ENCODE data around the gene RPAP2. TPM values are rescaled to one million over a fixed set of nuclear protein-coding genes. Genes with fewer than 3 reads are reported as not detected.

RPAP2 gene
- total RNA-seq, 2 experiments from 2014 or later: 8.6 to 21.9 TPM

DNA sequence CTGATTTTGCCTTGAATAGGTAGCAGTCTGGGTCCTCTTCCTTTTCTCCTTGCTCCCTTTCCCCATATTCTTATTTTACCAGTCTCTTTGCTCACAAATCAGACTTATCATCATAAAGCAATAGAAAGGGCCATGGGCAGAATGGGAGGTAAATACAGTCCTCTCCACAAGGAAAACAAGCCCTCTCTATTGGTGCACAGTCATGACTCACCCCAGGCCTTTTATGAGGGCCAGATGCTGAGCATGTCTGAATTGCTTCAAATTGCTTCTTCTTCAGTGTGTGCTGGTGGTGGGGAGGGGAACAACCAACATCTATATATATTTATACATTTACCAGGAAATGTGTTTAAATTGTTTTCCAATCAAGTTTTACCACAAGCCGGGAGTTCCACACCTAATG, 112.7 kb downstream of the RPAP2 start:
- TF ChIP-seq, protein P1, sequence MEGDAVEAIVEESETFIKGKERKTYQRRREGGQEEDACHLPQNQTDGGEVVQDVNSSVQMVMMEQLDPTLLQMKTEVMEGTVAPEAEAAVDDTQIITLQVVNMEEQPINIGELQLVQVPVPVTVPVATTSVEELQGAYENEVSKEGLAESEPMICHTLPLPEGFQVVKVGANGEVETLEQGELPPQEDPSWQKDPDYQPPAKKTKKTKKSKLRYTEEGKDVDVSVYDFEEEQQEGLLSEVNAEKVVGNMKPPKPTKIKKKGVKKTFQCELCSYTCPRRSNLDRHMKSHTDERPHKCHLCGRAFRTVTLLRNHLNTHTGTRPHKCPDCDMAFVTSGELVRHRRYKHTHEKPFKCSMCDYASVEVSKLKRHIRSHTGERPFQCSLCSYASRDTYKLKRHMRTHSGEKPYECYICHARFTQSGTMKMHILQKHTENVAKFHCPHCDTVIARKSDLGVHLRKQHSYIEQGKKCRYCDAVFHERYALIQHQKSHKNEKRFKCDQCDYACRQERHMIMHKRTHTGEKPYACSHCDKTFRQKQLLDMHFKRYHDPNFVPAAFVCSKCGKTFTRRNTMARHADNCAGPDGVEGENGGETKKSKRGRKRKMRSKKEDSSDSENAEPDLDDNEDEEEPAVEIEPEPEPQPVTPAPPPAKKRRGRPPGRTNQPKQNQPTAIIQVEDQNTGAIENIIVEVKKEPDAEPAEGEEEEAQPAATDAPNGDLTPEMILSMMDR (conservative IDR thresholded peaks at IDR 0.05; ENCODE audit: low read length): no peak
- TF ChIP-seq EZH2phosphoT487 (IDR thresholded peaks at IDR 0.05; ENCODE audit: borderline replicate concordance, low read depth, low read length): no peak
- Histone ChIP-seq H3K79me2 (ENCODE audit: insufficient read depth, low read depth, low read length) (no peaks in the 10 kb centered on the region), H3K9me3 (ENCODE audit: low read length) (no peaks in the 10 kb centered on the region), H3K9me2 (ENCODE audit: insufficient read depth, low read length) (no peaks in the 10 kb centered on the region), H3K4me1 (ENCODE audit: insufficient read depth, low read length, poor library complexity, severe bottlenecking) (no peaks in the 10 kb centered on the region), H4K20me1 (ENCODE audit: insufficient read depth, low read length) (no peaks in the 10 kb centered on the region), H3K4me3 (ENCODE audit: low read depth, low read length, poor library complexity, severe bottlenecking) (no peak overlapping the region), H3K27ac (ENCODE audit: low read depth, low read length, poor library complexity, severe bottlenecking) (no peak overlapping the region), H3K4me2 (ENCODE audit: low read length) (no peak overlapping the region), H3K36me3 (ENCODE audit: insufficient read depth, low read length) (no peaks in the 10 kb centered on the region), H2AFZ (ENCODE audit: low read length) (no peak overlapping the region)
- intact Hi-C loops (cut with micrococcal nuclease; ENCODE audit: unreplicated experiment): no loop called here
- ChIA-PET CTCF (ENCODE audit: unreplicated experiment) (no interaction called here), POLR2A (no interaction called here)
- BruUV-seq (replicated peaks): no TSS peak
- DNase-seq (ENCODE audit: low spot score): no peak

DNA sequence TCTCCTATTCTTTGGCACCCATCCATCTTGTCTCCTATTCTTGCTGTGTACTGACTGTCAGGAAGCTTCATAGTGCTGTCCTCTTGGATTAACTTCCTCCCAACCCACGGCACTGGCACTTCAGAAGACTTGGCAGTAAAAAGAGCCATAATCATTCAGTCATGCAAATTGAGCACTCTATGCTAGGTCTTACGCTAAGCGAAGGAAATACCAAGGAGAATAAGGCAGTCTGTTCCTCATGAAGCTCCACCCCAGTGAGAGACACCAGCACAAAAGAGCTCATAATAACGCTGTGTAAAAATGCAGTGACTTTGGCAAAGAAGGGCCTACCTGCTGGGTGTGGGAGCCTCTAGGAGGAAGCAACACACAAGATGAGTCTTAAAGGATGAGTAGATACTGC, 120.8 kb downstream of the RPAP2 start:
- Histone ChIP-seq H3K79me2 (ENCODE audit: insufficient read depth, low read depth, low read length) (no peaks in the 10 kb centered on the region), H3K9me3 (ENCODE audit: low read length) (no peaks in the 10 kb centered on the region), H3K4me3 (ENCODE audit: low read depth, low read length, poor library complexity, severe bottlenecking) (no peak overlapping the region), H3K4me1 (ENCODE audit: insufficient read depth, low read length, poor library complexity, severe bottlenecking) (no peaks in the 10 kb centered on the region), H3K36me3 (ENCODE audit: insufficient read depth, low read length) (no peaks in the 10 kb centered on the region), H3K4me2 (ENCODE audit: low read length) (no peak overlapping the region), H3K27ac (ENCODE audit: low read depth, low read length, poor library complexity, severe bottlenecking) (no peak overlapping the region), H3K9me2 (ENCODE audit: insufficient read depth, low read length) (no peaks in the 10 kb centered on the region), H4K20me1 (ENCODE audit: insufficient read depth, low read length) (no peaks in the 10 kb centered on the region), H2AFZ (ENCODE audit: low read length) (no peak overlapping the region)
- ChIA-PET CTCF (ENCODE audit: unreplicated experiment) (no interaction called here), POLR2A (interaction anchor here (0.6 kb wide), 1 partner anchor 43 kb away, joined by 3 read pairs; no protein-coding TSS in a partner anchor)
- TF ChIP-seq, protein P1 (conservative IDR thresholded peaks at IDR 0.05; ENCODE audit: low read length): no peak
- TF ChIP-seq EZH2phosphoT487 (IDR thresholded peaks at IDR 0.05; ENCODE audit: borderline replicate concordance, low read depth, low read length): no peak
- no peak for DNase-seq (ENCODE audit: low spot score)
- intact Hi-C loops (cut with micrococcal nuclease; ENCODE audit: unreplicated experiment): no loop called here
- BruUV-seq (replicated peaks): no TSS peak

DNA sequence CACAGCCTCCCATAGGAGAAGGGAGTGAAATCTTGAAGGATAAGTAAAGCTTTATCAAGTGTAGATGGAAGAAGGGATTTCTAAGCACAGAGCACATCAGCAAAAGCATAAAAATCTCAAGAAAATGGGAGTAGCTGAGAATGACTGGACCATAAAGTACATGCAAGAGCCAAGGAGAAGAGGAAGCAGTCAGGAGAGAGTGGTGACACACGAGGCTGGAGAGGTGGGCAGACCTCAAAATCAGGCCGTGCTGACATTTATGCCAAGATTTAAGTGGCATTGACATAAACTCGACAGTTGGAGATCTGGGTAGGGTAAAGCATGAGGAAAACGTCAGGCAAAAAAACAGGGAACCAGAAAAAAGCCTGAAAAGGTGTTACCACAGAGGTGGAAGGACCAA, 125.5 kb downstream of the RPAP2 start:
- TF ChIP-seq, protein P1 (conservative IDR thresholded peaks at IDR 0.05; ENCODE audit: low read length): no peak
- TF ChIP-seq EZH2phosphoT487 (IDR thresholded peaks at IDR 0.05; ENCODE audit: borderline replicate concordance, low read depth, low read length): no peak
- no peak overlapping the region for H3K27ac ChIP-seq (ENCODE audit: low read depth, low read length, poor library complexity, severe bottlenecking)
- no peaks in the 10 kb centered on the region for H3K36me3 ChIP-seq (ENCODE audit: insufficient read depth, low read length)
- no peaks in the 10 kb centered on the region for H4K20me1 ChIP-seq (ENCODE audit: insufficient read depth, low read length)
- H3K79me2 ChIP-seq (ENCODE audit: insufficient read depth, low read depth, low read length): no peaks in the 10 kb centered on the region
- intact Hi-C loops (cut with micrococcal nuclease; ENCODE audit: unreplicated experiment): no loop called here
- H3K9me3 ChIP-seq (ENCODE audit: low read length): no peaks in the 10 kb centered on the region
- BruUV-seq (replicated peaks): no TSS peak
- no peaks in the 10 kb centered on the region for H3K4me1 ChIP-seq (ENCODE audit: insufficient read depth, low read length, poor library complexity, severe bottlenecking)
- H2AFZ ChIP-seq (ENCODE audit: low read length): no peak overlapping the region
- no peaks in the 10 kb centered on the region for H3K9me2 ChIP-seq (ENCODE audit: insufficient read depth, low read length)
- no peak overlapping the region for H3K4me3 ChIP-seq (ENCODE audit: low read depth, low read length, poor library complexity, severe bottlenecking)
- CTCF ChIA-PET (ENCODE audit: unreplicated experiment): no interaction called here
- POLR2A ChIA-PET: no interaction called here
- DNase-seq (ENCODE audit: low spot score): no peak
- H3K4me2 ChIP-seq (ENCODE audit: low read length): no peak overlapping the region
